HEK293 (cell line): Measurements from ENCODE around the gene FIBCD1.

Experiments used
- HOXC10 ChIP-seq: sonication (generic); formaldehyde crosslinking; IDR thresholded peaks from 2 replicates; pipeline ENCODE4 v1.8.1; 2023; ENCODE audit warnings: mild to moderate bottlenecking, missing genetic modification reagents
- OSR2 ChIP-seq: fragments of 450-650 bp; formaldehyde crosslinking; IDR thresholded peaks from 2 replicates; pipeline ENCODE4 v1.5.1; 2016; ENCODE audit warnings: missing biosample characterization, missing genetic modification characterization
- PRDM1 ChIP-seq: fragments of 450-650 bp; formaldehyde crosslinking; IDR thresholded peaks from 2 replicates; pipeline ENCODE4; 2016; ENCODE audit warnings: missing biosample characterization, missing genetic modification characterization
- RBAK ChIP-seq: fragments of 450-650 bp; formaldehyde crosslinking; IDR thresholded peaks from 2 replicates; pipeline ENCODE4 v1.5.1; 2016; ENCODE audit warnings: missing biosample characterization, missing genetic modification characterization
- SALL2 ChIP-seq: fragments of 450-650 bp; formaldehyde crosslinking; IDR thresholded peaks from 2 replicates; pipeline ENCODE4 v1.5.0; 2017; ENCODE audit warnings: missing biosample characterization, mild to moderate bottlenecking, missing genetic modification characterization, borderline replicate concordance
- SETDB1 ChIP-seq: IDR thresholded peaks from one replicate; pipeline ENCODE4 v1.6.1; 2017; ENCODE audit warnings: mild to moderate bottlenecking, low read length, moderate library complexity, mixed read lengths; ENCODE audit not compliant: insufficient read length
- TRIM28 ChIP-seq: IDR thresholded peaks from 2 replicates; pipeline ENCODE4 v1.6.1; 2011; ENCODE audit warnings: low read length, control low read depth, borderline replicate concordance
- ZNF146 ChIP-seq: fragments of 450-650 bp; formaldehyde crosslinking; IDR thresholded peaks from 2 replicates; pipeline ENCODE4 v1.5.1; 2016; ENCODE audit warnings: missing biosample characterization, missing genetic modification characterization
- ZNF19 ChIP-seq: fragments of 450-650 bp; formaldehyde crosslinking; IDR thresholded peaks from 2 replicates; pipeline ENCODE4; 2016; ENCODE audit warnings: missing biosample characterization, missing genetic modification characterization, low read depth
- ZNF214 ChIP-seq: fragments of 450-650 bp; formaldehyde crosslinking; IDR thresholded peaks from 2 replicates; pipeline ENCODE4 v1.5.1; 2017; ENCODE audit warnings: missing biosample characterization, mild to moderate bottlenecking, missing genetic modification characterization, borderline replicate concordance
- ZNF341 ChIP-seq: fragments of 450-650 bp; formaldehyde crosslinking; IDR thresholded peaks from 2 replicates; pipeline ENCODE4; 2016; ENCODE audit warnings: low read depth, missing biosample characterization, missing genetic modification characterization
- ZNF501 ChIP-seq: fragments of 450-650 bp; formaldehyde crosslinking; IDR thresholded peaks from 2 replicates; pipeline ENCODE4 v1.5.1; 2016; ENCODE audit warnings: missing biosample characterization, missing genetic modification characterization
- ZNF654 ChIP-seq: fragments of 450-650 bp; formaldehyde crosslinking; IDR thresholded peaks from 2 replicates; pipeline ENCODE4 v1.5.1; 2016; ENCODE audit warnings: low read depth, missing biosample characterization, missing genetic modification characterization
- ZNF768 ChIP-seq: fragments of 450-650 bp; formaldehyde crosslinking; IDR thresholded peaks from 2 replicates; pipeline ENCODE4 v1.5.1; 2018; ENCODE audit warnings: missing biosample characterization, mild to moderate bottlenecking, missing genetic modification characterization
- ZNF830 ChIP-seq: fragments of 450-650 bp; IDR thresholded peaks from 2 replicates; pipeline ENCODE4 v1.5.0; 2018; ENCODE audit warnings: missing biosample characterization, missing genetic modification characterization, low read depth, mild to moderate bottlenecking, moderate library complexity
- ZSCAN30 ChIP-seq: fragments of 450-650 bp; IDR thresholded peaks from 2 replicates; pipeline ENCODE4 v1.5.1; 2018; ENCODE audit warnings: missing biosample characterization, mild to moderate bottlenecking, missing genetic modification characterization, moderate library complexity
- TF ChIP-seq, protein P1 (sequence below): fragments of 450-650 bp; formaldehyde crosslinking; IDR thresholded peaks from 2 replicates; pipeline ENCODE4 v1.5.0; 2017; ENCODE audit warnings: missing biosample characterization, missing genetic modification characterization, borderline replicate concordance
- TF ChIP-seq, protein P2 (sequence below): fragments of 450-650 bp; formaldehyde crosslinking; IDR thresholded peaks from 2 replicates; pipeline ENCODE4 v1.5.1; 2016; ENCODE audit warnings: missing biosample characterization, missing genetic modification characterization
- TF ChIP-seq, protein P3 (sequence below): fragments of 450-650 bp; formaldehyde crosslinking; IDR thresholded peaks from 2 replicates; pipeline ENCODE4 v1.5.1; 2016; ENCODE audit warnings: missing biosample characterization, missing genetic modification characterization
- TF ChIP-seq, protein P4 (sequence below): fragments of 450-650 bp; IDR thresholded peaks from 2 replicates; pipeline ENCODE4 v1.5.1; 2018; ENCODE audit warnings: missing biosample characterization, mild to moderate bottlenecking, missing genetic modification characterization
- TF ChIP-seq, protein P5 (sequence below): fragments of 450-650 bp; formaldehyde crosslinking; IDR thresholded peaks from 2 replicates; pipeline ENCODE4 v1.5.1; 2016; ENCODE audit warnings: missing biosample characterization, missing genetic modification characterization
- TF ChIP-seq, protein P6 (sequence below): fragments of 450-650 bp; formaldehyde crosslinking; IDR thresholded peaks from 2 replicates; pipeline ENCODE4 v1.5.1; 2016; ENCODE audit warnings: missing biosample characterization, missing genetic modification characterization
- TF ChIP-seq, protein P7 (sequence below): fragments of 450-650 bp; formaldehyde crosslinking; IDR thresholded peaks from 2 replicates; pipeline ENCODE4 v1.5.1; 2016; ENCODE audit warnings: missing biosample characterization, missing genetic modification characterization

Gene FIBCD1

DNA sequence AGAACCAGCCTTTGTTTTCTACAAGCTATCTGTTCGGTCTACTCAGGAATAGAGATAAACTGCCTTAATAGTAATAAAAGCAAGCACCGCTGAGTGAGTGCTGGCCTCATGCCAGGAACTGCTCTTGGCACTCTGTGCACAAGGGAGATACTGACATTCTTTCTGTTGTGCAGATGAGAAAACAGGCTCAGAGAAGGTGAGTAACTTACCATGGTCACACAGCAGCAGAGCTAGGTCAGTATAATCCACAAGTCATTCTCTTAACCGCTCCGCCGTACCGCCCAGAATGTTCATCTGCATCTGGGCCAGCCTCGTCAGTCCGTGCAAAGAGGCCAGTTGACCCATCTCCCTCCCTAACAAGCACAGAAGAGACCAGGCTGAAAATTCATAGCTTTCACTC, 69.8 kb downstream of the FIBCD1 start (continued):
- TF ChIP-seq, protein P1, sequence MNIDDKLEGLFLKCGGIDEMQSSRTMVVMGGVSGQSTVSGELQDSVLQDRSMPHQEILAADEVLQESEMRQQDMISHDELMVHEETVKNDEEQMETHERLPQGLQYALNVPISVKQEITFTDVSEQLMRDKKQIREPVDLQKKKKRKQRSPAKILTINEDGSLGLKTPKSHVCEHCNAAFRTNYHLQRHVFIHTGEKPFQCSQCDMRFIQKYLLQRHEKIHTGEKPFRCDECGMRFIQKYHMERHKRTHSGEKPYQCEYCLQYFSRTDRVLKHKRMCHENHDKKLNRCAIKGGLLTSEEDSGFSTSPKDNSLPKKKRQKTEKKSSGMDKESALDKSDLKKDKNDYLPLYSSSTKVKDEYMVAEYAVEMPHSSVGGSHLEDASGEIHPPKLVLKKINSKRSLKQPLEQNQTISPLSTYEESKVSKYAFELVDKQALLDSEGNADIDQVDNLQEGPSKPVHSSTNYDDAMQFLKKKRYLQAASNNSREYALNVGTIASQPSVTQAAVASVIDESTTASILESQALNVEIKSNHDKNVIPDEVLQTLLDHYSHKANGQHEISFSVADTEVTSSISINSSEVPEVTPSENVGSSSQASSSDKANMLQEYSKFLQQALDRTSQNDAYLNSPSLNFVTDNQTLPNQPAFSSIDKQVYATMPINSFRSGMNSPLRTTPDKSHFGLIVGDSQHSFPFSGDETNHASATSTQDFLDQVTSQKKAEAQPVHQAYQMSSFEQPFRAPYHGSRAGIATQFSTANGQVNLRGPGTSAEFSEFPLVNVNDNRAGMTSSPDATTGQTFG = no peak
- no peak for TF ChIP-seq PRDM1 (tag by site-specific recombination)
- TF ChIP-seq, protein P2, sequence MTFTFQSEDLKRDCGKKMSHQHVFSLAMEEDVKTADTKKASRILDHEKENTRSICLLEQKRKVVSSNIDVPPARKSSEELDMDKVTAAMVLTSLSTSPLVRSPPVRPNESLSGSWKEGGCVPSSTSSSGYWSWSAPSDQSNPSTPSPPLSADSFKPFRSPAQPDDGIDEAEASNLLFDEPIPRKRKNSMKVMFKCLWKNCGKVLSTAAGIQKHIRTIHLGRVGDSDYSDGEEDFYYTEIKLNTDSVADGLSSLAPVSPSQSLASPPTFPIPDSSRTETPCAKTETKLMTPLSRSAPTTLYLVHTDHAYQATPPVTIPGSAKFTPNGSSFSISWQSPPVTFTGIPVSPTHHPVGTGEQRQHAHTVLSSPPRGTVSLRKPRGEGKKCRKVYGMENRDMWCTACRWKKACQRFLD (tag by site-specific recombination) = no peak
- TF ChIP-seq, protein P3, sequence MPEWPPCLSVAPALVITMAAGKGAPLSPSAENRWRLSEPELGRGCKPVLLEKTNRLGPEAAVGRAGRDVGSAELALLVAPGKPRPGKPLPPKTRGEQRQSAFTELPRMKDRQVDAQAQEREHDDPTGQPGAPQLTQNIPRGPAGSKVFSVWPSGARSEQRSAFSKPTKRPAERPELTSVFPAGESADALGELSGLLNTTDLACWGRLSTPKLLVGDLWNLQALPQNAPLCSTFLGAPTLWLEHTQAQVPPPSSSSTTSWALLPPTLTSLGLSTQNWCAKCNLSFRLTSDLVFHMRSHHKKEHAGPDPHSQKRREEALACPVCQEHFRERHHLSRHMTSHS = no peak
- TF ChIP-seq SETDB1 = no peak
- TF ChIP-seq, protein P4, sequence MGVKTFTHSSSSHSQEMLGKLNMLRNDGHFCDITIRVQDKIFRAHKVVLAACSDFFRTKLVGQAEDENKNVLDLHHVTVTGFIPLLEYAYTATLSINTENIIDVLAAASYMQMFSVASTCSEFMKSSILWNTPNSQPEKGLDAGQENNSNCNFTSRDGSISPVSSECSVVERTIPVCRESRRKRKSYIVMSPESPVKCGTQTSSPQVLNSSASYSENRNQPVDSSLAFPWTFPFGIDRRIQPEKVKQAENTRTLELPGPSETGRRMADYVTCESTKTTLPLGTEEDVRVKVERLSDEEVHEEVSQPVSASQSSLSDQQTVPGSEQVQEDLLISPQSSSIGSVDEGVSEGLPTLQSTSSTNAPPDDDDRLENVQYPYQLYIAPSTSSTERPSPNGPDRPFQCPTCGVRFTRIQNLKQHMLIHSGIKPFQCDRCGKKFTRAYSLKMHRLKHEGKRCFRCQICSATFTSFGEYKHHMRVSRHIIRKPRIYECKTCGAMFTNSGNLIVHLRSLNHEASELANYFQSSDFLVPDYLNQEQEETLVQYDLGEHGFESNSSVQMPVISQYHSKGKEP (tag by site-specific recombination) = no peak
- no peak for TF ChIP-seq OSR2 (tag by site-specific recombination)
- TF ChIP-seq, protein P5, sequence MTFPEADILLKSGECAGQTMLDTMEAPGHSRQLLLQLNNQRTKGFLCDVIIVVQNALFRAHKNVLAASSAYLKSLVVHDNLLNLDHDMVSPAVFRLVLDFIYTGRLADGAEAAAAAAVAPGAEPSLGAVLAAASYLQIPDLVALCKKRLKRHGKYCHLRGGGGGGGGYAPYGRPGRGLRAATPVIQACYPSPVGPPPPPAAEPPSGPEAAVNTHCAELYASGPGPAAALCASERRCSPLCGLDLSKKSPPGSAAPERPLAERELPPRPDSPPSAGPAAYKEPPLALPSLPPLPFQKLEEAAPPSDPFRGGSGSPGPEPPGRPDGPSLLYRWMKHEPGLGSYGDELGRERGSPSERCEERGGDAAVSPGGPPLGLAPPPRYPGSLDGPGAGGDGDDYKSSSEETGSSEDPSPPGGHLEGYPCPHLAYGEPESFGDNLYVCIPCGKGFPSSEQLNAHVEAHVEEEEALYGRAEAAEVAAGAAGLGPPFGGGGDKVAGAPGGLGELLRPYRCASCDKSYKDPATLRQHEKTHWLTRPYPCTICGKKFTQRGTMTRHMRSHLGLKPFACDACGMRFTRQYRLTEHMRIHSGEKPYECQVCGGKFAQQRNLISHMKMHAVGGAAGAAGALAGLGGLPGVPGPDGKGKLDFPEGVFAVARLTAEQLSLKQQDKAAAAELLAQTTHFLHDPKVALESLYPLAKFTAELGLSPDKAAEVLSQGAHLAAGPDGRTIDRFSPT (tag by site-specific recombination) = no peak
- TF ChIP-seq, protein P6, sequence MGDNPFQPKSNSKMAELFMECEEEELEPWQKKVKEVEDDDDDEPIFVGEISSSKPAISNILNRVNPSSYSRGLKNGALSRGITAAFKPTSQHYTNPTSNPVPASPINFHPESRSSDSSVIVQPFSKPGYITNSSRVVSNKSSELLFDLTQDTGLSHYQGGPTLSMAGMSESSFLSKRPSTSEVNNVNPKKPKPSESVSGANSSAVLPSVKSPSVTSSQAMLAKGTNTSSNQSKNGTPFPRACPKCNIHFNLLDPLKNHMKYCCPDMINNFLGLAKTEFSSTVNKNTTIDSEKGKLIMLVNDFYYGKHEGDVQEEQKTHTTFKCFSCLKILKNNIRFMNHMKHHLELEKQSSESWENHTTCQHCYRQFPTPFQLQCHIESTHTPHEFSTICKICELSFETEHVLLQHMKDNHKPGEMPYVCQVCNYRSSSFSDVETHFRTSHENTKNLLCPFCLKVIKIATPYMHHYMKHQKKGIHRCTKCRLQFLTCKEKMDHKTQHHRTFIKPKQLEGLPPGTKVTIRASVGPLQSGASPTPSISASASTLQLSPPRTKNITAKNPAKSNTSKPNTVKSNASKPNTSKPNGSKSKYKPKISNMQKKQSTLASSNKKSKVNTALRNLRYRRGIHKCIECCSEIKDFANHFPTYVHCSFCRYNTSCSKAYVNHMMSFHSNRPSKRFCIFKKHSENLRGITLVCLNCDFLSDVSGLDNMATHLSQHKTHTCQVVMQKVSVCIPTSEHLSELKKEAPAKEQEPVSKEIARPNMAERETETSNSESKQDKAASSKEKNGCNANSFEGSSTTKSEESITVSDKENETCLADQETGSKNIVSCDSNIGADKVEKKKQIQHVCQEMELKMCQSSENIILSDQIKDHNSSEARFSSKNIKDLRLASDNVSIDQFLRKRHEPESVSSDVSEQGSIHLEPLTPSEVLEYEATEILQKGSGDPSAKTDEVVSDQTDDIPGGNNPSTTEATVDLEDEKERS = no peak
- TF ChIP-seq RBAK (tag by site-specific recombination) = no peak
- 0 out of 2 replicates have a peak, but pooled peaks have one; percentile 6 for TF ChIP-seq ZNF830
- peak; percentile 96 for TF ChIP-seq ZNF768
- no peak for TF ChIP-seq ZNF501
- TF ChIP-seq ZNF341 (tag by site-specific recombination) = no peak
- no peak for TF ChIP-seq HOXC10 (CRISPR knock-in tag)
- TF ChIP-seq, protein P7, sequence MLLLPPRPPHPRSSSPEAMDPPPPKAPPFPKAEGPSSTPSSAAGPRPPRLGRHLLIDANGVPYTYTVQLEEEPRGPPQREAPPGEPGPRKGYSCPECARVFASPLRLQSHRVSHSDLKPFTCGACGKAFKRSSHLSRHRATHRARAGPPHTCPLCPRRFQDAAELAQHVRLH (tag by site-specific recombination) = 0 out of 2 replicates have a peak, but pooled peaks have one; percentile 27
- no peak for TF ChIP-seq ZSCAN30
- TF ChIP-seq ZNF19 = no peak
- no peak for TF ChIP-seq ZNF214 (tag by site-specific recombination)
- no peak for TF ChIP-seq TRIM28
- no peak for TF ChIP-seq ZNF146 (tag by site-specific recombination)
- no peak for TF ChIP-seq SALL2 (tag by site-specific recombination)
- TF ChIP-seq ZNF654 (tag by site-specific recombination) = no peak
- TF ChIP-seq, all 188 proteins: peak for 5
